ENCODE data around the gene PSAPL1.

The PSAPL1 gene

GRCh38 chr4:7429601-7430078 lies 5.1 kb downstream of the PSAPL1 start:
- H3K4me1 ChIP-seq (ENCODE audit: control insufficient read depth, insufficient read depth, low read length): no peaks in the 10 kb centered on the region
- no peak overlapping the region for H3K4me2 ChIP-seq (ENCODE audit: low read length)
- no peaks in the 10 kb centered on the region for H3K9me3 ChIP-seq (replicated peaks; ENCODE audit: low read length)
- H3K4me3 ChIP-seq (ENCODE audit: low read length): no peak overlapping the region
- H3K27me3 ChIP-seq (ENCODE audit: control insufficient read depth, insufficient read depth, low read length): no peaks in the 10 kb centered on the region
- H3K9ac ChIP-seq (ENCODE audit: low read depth, low read length): no peak overlapping the region
- no peaks in the 10 kb centered on the region for H3K36me3 ChIP-seq (ENCODE audit: insufficient read depth, low read length)

GRCh38 chr4:7429069-7429416 lies 5.7 kb downstream of the PSAPL1 start:
- Histone ChIP-seq H3K9me3 (replicated peaks; ENCODE audit: low read length) (no peaks in the 10 kb centered on the region), H3K4me2 (ENCODE audit: low read length) (no peak overlapping the region), H3K9ac (ENCODE audit: low read depth, low read length) (no peak overlapping the region), H3K4me3 (ENCODE audit: low read length) (no peak overlapping the region), H3K27me3 (ENCODE audit: control insufficient read depth, insufficient read depth, low read length) (peaks cover 4% of the 10 kb centered on the region), H3K4me1 (ENCODE audit: control insufficient read depth, insufficient read depth, low read length) (no peaks in the 10 kb centered on the region), H3K36me3 (ENCODE audit: insufficient read depth, low read length) (no peaks in the 10 kb centered on the region)

- H3K4me3 ChIP-seq (ENCODE audit: low read length): no peak overlapping the region
- H3K9ac ChIP-seq (ENCODE audit: low read depth, low read length): no peak overlapping the region
- no peak overlapping the region for H3K4me2 ChIP-seq (ENCODE audit: low read length)
- no peaks in the 10 kb centered on the region for H3K9me3 ChIP-seq (replicated peaks; ENCODE audit: low read length)
- peaks cover 10% of the 10 kb centered on the region for H3K27me3 ChIP-seq (ENCODE audit: control insufficient read depth, insufficient read depth, low read length)
- no peaks in the 10 kb centered on the region for H3K4me1 ChIP-seq (ENCODE audit: control insufficient read depth, insufficient read depth, low read length)
- H3K36me3 ChIP-seq (ENCODE audit: insufficient read depth, low read length): no peaks in the 10 kb centered on the region
Measured at GRCh38 chr4:7428261-7429068, 6.3 kb downstream of the PSAPL1 start.

- Histone ChIP-seq H3K9ac (ENCODE audit: low read depth, low read length) (no peak overlapping the region), H3K4me3 (ENCODE audit: low read length) (no peak overlapping the region), H3K36me3 (ENCODE audit: insufficient read depth, low read length) (no peaks in the 10 kb centered on the region), H3K9me3 (replicated peaks; ENCODE audit: low read length) (no peaks in the 10 kb centered on the region), H3K4me2 (ENCODE audit: low read length) (no peak overlapping the region), H3K4me1 (ENCODE audit: control insufficient read depth, insufficient read depth, low read length) (no peaks in the 10 kb centered on the region), H3K27me3 (ENCODE audit: control insufficient read depth, insufficient read depth, low read length) (peaks cover 12% of the 10 kb centered on the region)
Measured at GRCh38 chr4:7427831-7428260, 6.9 kb downstream of the PSAPL1 start.

- H3K9ac ChIP-seq (ENCODE audit: low read depth, low read length): no peak overlapping the region
- H3K9me3 ChIP-seq (replicated peaks; ENCODE audit: low read length): no peaks in the 10 kb centered on the region
- H3K27me3 ChIP-seq (ENCODE audit: control insufficient read depth, insufficient read depth, low read length): peaks cover 12% of the 10 kb centered on the region
- H3K4me2 ChIP-seq (ENCODE audit: low read length): no peak overlapping the region
- H3K4me3 ChIP-seq (ENCODE audit: low read length): no peak overlapping the region
- no peaks in the 10 kb centered on the region for H3K36me3 ChIP-seq (ENCODE audit: insufficient read depth, low read length)
- no peaks in the 10 kb centered on the region for H3K4me1 ChIP-seq (ENCODE audit: control insufficient read depth, insufficient read depth, low read length)
Measured at GRCh38 chr4:7427361-7427760, 7.4 kb downstream of the PSAPL1 start.

GRCh38 chr4:7426525-7427171 lies 8.1 kb downstream of the PSAPL1 start:
- Histone ChIP-seq H3K4me3 (ENCODE audit: low read length) (no peak overlapping the region), H3K9ac (ENCODE audit: low read depth, low read length) (no peak overlapping the region), H3K9me3 (replicated peaks; ENCODE audit: low read length) (no peaks in the 10 kb centered on the region), H3K36me3 (ENCODE audit: insufficient read depth, low read length) (no peaks in the 10 kb centered on the region), H3K4me2 (ENCODE audit: low read length) (no peak overlapping the region), H3K4me1 (ENCODE audit: control insufficient read depth, insufficient read depth, low read length) (no peaks in the 10 kb centered on the region), H3K27me3 (ENCODE audit: control insufficient read depth, insufficient read depth, low read length) (peaks cover 12% of the 10 kb centered on the region)

- Histone ChIP-seq H3K36me3 (ENCODE audit: insufficient read depth, low read length) (no peaks in the 10 kb centered on the region), H3K4me2 (ENCODE audit: low read length) (no peak overlapping the region), H3K4me1 (ENCODE audit: control insufficient read depth, insufficient read depth, low read length) (no peaks in the 10 kb centered on the region), H3K9me3 (replicated peaks; ENCODE audit: low read length) (no peaks in the 10 kb centered on the region), H3K27me3 (ENCODE audit: control insufficient read depth, insufficient read depth, low read length) (peaks cover 15% of the 10 kb centered on the region), H3K9ac (ENCODE audit: low read depth, low read length) (no peak overlapping the region), H3K4me3 (ENCODE audit: low read length) (no peak overlapping the region)
Measured at GRCh38 chr4:7425591-7426468, 8.9 kb downstream of the PSAPL1 start.

GRCh38 chr4:7425124-7425523 lies 9.6 kb downstream of the PSAPL1 start:
- H3K9ac ChIP-seq (ENCODE audit: low read depth, low read length): no peak overlapping the region
- H3K4me2 ChIP-seq (ENCODE audit: low read length): no peak overlapping the region
- H3K9me3 ChIP-seq (replicated peaks; ENCODE audit: low read length): no peaks in the 10 kb centered on the region
- H3K36me3 ChIP-seq (ENCODE audit: insufficient read depth, low read length): no peaks in the 10 kb centered on the region
- no peaks in the 10 kb centered on the region for H3K4me1 ChIP-seq (ENCODE audit: control insufficient read depth, insufficient read depth, low read length)
- H3K4me3 ChIP-seq (ENCODE audit: low read length): no peak overlapping the region
- H3K27me3 ChIP-seq (ENCODE audit: control insufficient read depth, insufficient read depth, low read length): peaks cover 22% of the 10 kb centered on the region

GRCh38 chr4:7424553-7425111 lies 10.1 kb downstream of the PSAPL1 start:
- Histone ChIP-seq H3K9me3 (replicated peaks; ENCODE audit: low read length) (no peaks in the 10 kb centered on the region), H3K4me2 (ENCODE audit: low read length) (no peak overlapping the region)

GRCh38 chr4:7423801-7424552 lies 10.8 kb downstream of the PSAPL1 start:
- no peaks in the 10 kb centered on the region for H3K4me1 ChIP-seq (ENCODE audit: control insufficient read depth, insufficient read depth, low read length)
- H3K4me3 ChIP-seq (ENCODE audit: low read length): no peak overlapping the region

More at GRCh38 chr4:7424553-7425111, 10.1 kb downstream of the PSAPL1 start:
- H3K9ac ChIP-seq (ENCODE audit: low read depth, low read length): no peak overlapping the region
- H3K27me3 ChIP-seq (ENCODE audit: control insufficient read depth, insufficient read depth, low read length): peaks cover 27% of the 10 kb centered on the region
- H3K4me1 ChIP-seq (ENCODE audit: control insufficient read depth, insufficient read depth, low read length): no peaks in the 10 kb centered on the region
- H3K4me3 ChIP-seq (ENCODE audit: low read length): no peak overlapping the region
- no peaks in the 10 kb centered on the region for H3K36me3 ChIP-seq (ENCODE audit: insufficient read depth, low read length)

More at GRCh38 chr4:7423801-7424552, 10.8 kb downstream of the PSAPL1 start:
- Histone ChIP-seq H3K9me3 (replicated peaks; ENCODE audit: low read length) (no peaks in the 10 kb centered on the region), H3K27me3 (ENCODE audit: control insufficient read depth, insufficient read depth, low read length) (peaks cover 32% of the 10 kb centered on the region), H3K9ac (ENCODE audit: low read depth, low read length) (no peak overlapping the region), H3K4me2 (ENCODE audit: low read length) (no peak overlapping the region), H3K36me3 (ENCODE audit: insufficient read depth, low read length) (no peaks in the 10 kb centered on the region)
